ENCODE measurements around the gene AHR. TPM values are rescaled to one million over a fixed set of nuclear protein-coding genes. Genes with fewer than 3 reads are reported as not detected.
A peak's percentile ranks its signal among the peaks of the same experiment; 100 is the strongest.
"Not testable (repeated sequence)": the region's sequence is repeated elsewhere in the genome, so short reads cannot be mapped to it uniquely, and the experiment has no call there.

The AHR gene
- polyA plus RNA-seq, 1 donor from 2014 or later: 5.8 TPM

DNA sequence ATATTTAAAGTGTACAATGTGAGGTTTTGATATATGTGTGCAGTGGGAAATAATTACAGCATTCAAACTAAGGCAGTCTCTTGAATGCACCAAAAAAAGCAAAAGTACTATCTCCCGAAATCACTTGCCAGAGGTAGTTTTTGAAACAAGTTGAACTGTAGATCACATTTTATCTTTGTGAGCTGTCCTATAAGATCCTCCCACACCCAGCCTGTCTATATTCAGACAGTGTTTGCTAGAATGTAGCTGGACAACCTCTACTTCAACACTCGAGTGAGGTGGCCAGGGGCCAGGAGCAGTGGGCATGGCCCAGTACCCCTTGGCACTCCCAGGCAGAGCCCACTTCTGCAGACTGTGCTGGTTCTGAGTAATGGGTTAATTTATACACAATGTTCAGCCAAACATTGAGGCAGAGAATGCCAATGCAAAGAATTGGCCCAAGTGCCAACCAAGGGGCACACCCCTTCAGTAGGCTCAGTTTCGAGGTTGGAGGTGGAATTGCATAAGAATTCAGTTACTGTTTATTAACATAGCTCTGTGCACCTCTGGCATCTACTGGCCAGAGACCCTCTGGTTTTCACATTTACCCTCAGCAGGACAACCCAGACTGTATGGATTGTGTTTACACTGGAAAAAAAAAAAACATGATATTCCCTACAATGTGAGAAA lies 70.5 kb downstream of the AHR start:
- Mint-ChIP-seq H3K27me3 (no peaks in the 10 kb centered on the region), H3K4me1 (peaks cover 0 to 2% (median 0%) of the 10 kb centered on the region in 3 donors), H3K4me3 (no peak overlapping the region), H3K9me3 (no peaks in the 10 kb centered on the region), H3K36me3 (peaks cover 2% of the 10 kb centered on the region), H3K27ac (no peak overlapping the region)

DNA sequence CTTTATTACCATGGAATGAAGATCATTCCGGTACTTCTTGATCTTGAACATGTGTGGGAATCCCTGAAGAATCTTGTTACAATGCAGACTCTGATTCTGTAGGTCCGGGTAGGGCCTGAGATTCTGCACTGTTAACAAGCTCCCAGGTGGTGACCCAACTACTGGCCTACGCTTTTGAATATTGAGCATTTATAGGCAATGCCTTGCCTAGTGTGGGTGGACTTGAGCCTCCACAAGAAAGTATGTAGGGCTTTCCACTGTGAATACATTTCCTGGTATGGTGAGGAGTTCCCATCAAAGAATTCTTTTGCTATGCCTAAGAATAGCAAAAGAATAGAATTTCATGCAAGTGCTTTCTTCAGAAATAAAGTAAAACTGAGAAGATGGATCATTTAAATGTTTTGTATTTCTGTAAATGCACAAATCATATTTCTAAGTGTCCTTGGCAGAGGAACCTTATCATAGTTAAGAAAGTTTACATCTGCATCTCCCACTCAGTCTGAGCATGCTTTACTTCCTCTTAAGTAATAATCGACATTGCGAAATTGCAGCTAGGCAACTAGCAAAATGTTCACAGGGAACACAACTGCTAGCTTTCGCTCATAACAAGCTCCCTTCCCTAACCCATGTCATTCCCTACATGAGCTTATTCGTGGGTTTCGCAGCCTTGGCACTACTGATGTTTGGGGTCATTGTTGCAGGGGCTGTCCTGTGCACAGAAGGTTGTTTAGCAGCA lies 71.4 kb downstream of the AHR start:
- peaks cover 2% of the 10 kb centered on the region for H3K36me3 Mint-ChIP-seq
- H3K27me3 Mint-ChIP-seq: no peaks in the 10 kb centered on the region
- H3K4me1 Mint-ChIP-seq: peaks cover 0 to 2% (median 0%) of the 10 kb centered on the region in 3 donors
- H3K9me3 Mint-ChIP-seq: no peaks in the 10 kb centered on the region
- H3K27ac Mint-ChIP-seq: no peak overlapping the region
- H3K4me3 Mint-ChIP-seq: no peak overlapping the region

DNA sequence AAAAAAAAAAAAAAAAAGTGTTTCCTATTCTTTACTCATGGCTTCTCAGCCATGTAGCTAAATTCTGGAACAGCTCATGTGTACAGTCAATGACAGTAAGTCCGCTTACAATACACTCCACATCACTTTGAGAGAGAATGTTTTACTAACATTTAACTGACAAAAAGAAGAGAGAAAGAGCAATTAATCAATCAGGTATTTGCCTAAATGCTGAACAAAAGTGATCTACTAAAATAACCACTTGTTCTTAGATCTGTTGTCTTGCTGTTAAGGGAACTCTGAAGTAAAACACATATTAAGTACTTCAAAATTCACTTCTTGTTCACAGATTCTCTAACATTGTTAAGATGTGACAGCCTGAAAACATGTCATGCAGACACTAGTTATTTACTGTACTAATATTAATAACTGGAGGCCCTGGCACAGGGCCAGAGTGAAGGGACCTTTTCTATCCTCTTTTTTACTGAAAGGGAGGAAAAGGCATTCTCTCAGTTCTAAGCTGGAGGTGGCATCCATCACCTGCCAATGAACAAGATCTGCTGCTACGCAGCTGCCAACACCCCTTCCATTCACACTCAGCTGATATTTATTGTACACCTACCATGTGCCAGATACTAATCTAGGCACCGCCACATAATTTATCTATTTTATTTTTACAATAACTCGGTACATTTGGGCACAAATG lies 72.6 kb downstream of the AHR start:
- Mint-ChIP-seq H3K27ac (no peak overlapping the region), H3K36me3 (no peaks in the 10 kb centered on the region), H3K4me1 (peaks cover 0 to 2% (median 0%) of the 10 kb centered on the region in 3 donors), H3K4me3 (no peak overlapping the region), H3K9me3 (no peaks in the 10 kb centered on the region), H3K27me3 (no peaks in the 10 kb centered on the region)

DNA sequence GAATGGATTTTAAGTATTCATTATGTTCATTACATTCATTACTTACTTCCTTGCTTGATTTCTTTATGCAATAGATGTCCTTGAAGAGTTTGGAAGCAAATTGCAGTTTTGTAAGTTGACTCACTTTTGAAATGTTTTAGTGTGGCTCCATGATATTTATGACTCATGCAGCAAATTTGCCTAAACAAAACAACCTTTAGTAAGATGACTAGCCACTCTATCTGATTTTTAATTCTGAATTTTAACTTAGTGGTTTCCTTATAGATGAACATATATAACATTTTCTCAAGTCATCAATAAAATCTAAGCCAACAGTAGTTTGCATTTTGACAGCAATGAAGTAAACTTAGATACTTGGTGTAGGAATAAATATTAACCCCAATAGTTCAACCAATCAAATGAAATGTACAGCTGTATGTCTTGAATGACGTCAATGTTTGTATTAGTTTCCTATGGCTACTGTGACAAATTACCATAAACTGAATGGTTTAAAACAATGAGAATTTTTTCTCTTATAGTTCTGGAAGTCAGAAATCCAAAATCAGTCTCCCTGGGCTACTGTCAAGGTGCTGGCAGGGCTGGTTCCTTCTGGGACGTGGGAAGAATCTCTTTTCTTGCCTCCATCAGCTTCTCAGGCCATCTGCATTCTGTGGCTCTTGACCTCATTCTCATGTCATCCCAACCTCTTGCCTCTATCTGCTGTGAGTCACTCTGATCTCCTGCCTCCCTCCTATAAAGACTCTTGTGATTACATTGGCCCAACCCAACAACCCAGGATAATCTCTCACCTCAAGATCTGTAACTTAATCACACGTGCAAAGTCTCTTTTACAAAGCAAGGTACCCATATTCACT lies 73.4 kb downstream of the AHR start:
- Mint-ChIP-seq H3K4me1 (peaks cover 0 to 4% (median 2%) of the 10 kb centered on the region in 3 donors), H3K36me3 (no peaks in the 10 kb centered on the region)

DNA sequence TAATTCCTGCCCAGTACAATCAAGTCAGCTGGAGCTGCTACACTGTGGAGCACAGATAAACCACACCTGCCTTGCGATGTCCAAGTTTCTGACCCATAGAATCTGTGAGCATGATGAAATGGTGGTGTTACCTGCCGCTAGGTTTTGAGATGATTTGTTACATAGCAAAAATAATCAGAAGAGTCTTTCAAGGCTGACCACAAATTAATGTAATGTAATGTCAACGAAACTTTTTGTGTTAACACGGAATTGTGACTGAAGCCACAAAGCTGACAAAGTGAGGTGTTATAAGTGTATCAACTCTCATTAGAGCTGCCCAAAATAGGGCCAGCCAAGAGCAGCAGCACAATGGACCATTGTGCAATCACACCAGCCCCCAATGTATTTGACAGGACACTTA lies 75.7 kb downstream of the AHR start:
- H3K36me3 Mint-ChIP-seq: no peaks in the 10 kb centered on the region
- no peak overlapping the region for H3K27ac Mint-ChIP-seq
- H3K27me3 Mint-ChIP-seq: no peaks in the 10 kb centered on the region
- no peaks in the 10 kb centered on the region for H3K9me3 Mint-ChIP-seq
- no peak overlapping the region for H3K4me3 Mint-ChIP-seq
- H3K4me1 Mint-ChIP-seq: peaks cover 0 to 4% (median 2%) of the 10 kb centered on the region in 3 donors

More for the DNA sequence above, 73.4 kb downstream of the AHR start:
- no peaks in the 10 kb centered on the region for H3K27me3 Mint-ChIP-seq
- no peak overlapping the region for H3K27ac Mint-ChIP-seq
- H3K4me3 Mint-ChIP-seq: no peak overlapping the region
- H3K9me3 Mint-ChIP-seq: no peaks in the 10 kb centered on the region

DNA sequence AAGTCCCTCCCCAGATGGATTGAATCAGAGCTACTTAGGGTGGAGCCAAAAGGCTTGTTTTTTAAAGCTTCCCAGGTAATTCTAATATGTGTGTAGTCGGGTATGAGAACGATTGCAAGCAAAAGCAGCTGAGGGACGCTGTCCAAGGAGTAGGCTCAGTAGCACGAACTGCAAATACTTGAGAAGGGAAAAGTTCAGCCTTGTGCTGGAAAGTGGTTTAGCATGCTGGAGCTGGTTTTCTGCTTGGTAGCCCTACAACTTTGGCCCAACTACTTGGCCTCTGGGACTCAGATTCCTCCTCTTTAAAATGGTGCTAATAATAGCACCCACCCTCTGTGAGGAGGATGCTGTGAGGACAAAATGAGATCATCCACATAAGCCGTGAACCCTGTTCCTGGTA lies 76.2 kb downstream of the AHR start:
- H3K4me3 Mint-ChIP-seq: no peak overlapping the region
- H3K27ac Mint-ChIP-seq: no peak overlapping the region
- H3K36me3 Mint-ChIP-seq: no peaks in the 10 kb centered on the region
- H3K4me1 Mint-ChIP-seq: peaks cover 0 to 4% (median 2%) of the 10 kb centered on the region in 3 donors
- no peaks in the 10 kb centered on the region for H3K27me3 Mint-ChIP-seq
- no peaks in the 10 kb centered on the region for H3K9me3 Mint-ChIP-seq

DNA sequence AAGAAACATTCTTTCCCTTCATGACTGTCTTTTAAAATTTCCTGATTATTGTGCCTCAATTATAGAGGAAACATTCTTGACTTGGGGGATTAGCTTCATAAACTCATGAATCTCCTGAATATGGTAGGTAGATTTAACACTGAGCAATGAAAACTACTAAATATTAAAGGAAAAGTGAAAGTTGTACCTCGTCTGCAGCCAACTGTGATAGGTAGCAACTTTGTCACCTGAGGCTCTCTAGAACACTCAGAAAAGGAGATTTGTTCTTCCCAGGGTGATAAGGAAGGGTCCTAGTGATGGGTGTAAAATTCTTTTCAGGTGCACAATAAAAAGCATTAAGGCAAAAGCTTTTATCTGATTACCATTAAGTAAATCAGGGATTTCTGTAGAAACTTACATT lies 78.1 kb downstream of the AHR start:
- H3K27me3 Mint-ChIP-seq: no peaks in the 10 kb centered on the region
- no peaks in the 10 kb centered on the region for H3K36me3 Mint-ChIP-seq
- no peaks in the 10 kb centered on the region for H3K9me3 Mint-ChIP-seq
- no peak overlapping the region for H3K4me3 Mint-ChIP-seq
- peaks cover 0 to 4% (median 0%) of the 10 kb centered on the region in 3 donors for H3K4me1 Mint-ChIP-seq
- no peak overlapping the region for H3K27ac Mint-ChIP-seq

DNA sequence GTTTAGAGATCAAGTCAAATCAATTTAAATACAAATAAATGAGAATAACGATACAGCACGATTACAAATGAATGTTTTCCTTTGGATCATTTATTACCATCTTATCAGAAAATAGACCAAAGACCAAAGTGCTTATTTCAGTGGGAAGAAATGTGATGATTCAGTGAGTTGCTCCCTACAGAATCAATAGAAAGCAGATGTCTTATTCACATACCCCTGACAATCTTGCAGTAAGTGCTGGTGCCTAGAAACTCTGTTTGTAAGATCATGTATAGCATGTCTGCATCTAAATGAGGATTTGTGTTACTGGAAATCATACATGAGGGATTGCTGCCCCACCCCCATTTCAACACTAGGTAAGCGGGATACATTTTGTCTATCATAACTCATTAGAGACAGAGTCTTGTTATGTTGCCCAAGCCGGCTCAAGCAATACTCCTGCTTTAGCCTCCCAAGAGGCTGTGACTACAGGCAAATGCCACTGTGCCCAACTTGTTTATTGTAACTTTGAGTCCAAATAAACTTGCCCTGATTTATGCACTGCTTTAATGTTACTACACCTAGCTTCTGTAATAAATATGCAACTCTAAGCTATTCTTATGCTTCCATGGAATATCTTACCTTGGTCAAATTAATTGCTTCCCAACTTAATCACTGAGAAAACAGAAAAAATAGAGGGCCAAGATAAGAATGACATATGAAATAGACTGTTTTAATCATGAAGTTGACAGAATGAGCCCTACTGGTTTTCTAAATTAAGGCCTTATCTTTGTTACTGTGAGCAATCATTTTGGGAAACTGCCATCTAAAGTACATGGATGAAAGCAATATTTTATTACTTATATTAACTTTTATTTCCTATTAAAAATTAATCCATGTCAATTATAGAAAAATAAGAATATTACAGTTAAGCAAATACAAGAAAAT lies 82.5 kb downstream of the AHR start:
- H3K27me3 Mint-ChIP-seq: no peaks in the 10 kb centered on the region
- no peak overlapping the region for H3K27ac Mint-ChIP-seq
- H3K4me1 Mint-ChIP-seq: peaks cover 0 to 4% (median 0%) of the 10 kb centered on the region in 3 donors
- H3K4me3 Mint-ChIP-seq: no peak overlapping the region
- no peaks in the 10 kb centered on the region for H3K9me3 Mint-ChIP-seq
- H3K36me3 Mint-ChIP-seq: no peaks in the 10 kb centered on the region

DNA sequence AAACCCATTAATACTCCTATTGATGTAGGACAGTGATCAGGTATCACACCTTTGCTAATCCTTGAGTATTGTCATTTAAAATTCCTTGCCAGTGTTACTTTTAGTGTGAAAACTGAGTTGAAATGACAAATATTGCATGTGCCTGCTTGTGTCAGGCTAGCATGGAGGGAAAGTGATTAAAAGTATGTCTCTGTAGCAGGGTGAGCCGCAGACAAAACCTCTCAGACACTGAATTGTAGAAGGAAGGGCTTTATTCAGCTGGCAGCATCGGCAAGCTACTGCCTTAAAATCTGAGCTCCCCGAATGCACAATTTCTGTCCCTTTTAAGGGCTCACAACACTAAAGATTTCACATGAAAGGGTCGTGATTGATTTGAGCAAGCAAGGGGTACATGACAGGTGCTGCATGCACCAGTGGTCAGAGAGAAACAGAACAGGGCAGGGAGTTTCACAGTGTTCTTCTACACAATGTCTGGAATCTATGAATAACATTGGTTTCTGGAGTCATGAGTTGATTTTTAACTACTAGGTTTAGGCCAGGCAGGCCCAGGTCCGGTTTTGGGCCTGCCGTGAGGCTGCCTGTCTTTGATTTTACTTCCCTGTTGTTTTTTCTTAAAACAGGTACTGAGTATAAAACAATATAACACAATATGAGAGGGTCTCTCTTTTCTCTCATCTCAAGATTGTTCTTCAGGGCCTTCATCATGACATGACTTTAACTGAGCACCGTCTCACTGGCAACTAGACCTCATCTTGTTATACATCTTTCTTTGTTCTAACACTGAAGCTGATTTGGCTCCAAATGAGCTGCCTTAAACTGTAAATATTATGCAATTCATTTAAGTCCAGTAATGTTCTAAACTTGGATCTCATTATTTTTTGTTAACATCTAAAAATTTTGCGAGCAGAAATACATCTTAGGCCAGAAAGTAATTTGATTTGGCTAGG lies 84.2 kb downstream of the AHR start:
- not testable (repeated sequence) for H3K27me3 Mint-ChIP-seq, H3K9me3 Mint-ChIP-seq, H3K4me1 Mint-ChIP-seq, H3K4me3 Mint-ChIP-seq, H3K36me3 Mint-ChIP-seq
- peak overlapping the region in 1 of 3 donors; percentile 12 for H3K27ac Mint-ChIP-seq

DNA sequence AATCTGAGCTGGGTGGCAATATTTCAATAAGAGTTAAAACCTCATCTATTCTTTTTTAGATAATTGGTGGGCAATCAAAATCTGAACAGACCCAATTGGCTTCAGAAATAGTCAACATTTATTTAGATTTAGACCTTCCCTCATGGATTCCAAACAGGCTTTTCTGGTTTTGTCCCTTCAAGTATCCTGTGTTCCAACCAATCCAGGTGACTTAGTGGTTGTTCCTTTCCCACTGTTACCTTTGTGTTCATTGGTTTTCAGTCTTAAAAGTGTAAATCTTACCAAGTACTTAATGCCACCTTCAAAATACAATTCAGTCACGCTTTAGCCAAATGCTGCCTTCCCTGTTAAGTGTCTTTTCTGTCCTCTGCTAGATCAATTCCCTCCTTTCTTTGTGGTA lies 85.9 kb downstream of the AHR start:
- H3K36me3 Mint-ChIP-seq: no peaks in the 10 kb centered on the region

DNA sequence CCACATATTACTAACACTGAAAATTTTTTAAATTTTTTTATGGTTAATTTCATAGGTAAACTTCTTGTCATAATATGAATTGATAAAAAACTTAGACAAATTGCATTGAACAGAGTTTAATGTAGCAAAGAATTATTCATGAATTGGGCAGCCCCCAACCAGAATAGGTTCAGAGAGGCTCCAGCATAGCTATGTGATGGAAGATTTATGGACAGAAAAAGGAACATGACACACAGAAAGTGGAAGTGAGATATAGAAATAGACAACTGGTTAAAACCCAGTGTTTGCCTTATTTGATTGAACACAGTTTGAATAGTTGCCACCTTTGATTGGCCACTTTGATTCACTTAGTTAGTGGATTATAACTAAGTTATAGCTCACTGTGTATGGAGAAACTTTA lies 87.2 kb downstream of the AHR start:
- no peaks in the 10 kb centered on the region for H3K36me3 Mint-ChIP-seq
- H3K4me1 Mint-ChIP-seq: no peaks in the 10 kb centered on the region
- no peaks in the 10 kb centered on the region for H3K27me3 Mint-ChIP-seq
- H3K27ac Mint-ChIP-seq: no peak overlapping the region
- H3K4me3 Mint-ChIP-seq: no peak overlapping the region
- no peaks in the 10 kb centered on the region for H3K9me3 Mint-ChIP-seq

More for the DNA sequence above, 85.9 kb downstream of the AHR start:
- no peak overlapping the region for H3K4me3 Mint-ChIP-seq
- H3K9me3 Mint-ChIP-seq: no peaks in the 10 kb centered on the region
- no peaks in the 10 kb centered on the region for H3K27me3 Mint-ChIP-seq
- H3K27ac Mint-ChIP-seq: no peak overlapping the region
- H3K4me1 Mint-ChIP-seq: no peaks in the 10 kb centered on the region

DNA sequence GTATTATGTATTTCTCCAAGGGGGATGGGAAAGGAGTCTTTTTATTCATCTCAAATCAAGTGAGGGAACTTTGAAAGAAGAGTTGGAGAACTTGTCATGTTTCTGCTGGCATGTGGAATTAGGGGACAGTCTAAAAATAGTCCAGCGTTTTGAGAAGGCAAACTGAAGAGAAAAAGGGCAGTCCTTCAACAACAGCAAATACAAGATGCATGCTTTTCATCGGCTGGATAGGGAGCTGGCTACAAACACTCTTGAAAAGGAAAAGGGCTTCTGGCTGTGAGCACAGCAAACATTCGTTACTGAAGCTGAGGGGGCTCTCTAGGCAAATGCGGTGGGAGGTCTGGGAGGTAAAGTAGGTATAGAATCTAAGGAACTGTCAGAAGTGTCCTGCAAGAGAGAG lies 91.9 kb downstream of the AHR start:
- peaks cover 4 to 15% (median 8%) of the 10 kb centered on the region in 3 donors for H3K9me3 Mint-ChIP-seq

DNA sequence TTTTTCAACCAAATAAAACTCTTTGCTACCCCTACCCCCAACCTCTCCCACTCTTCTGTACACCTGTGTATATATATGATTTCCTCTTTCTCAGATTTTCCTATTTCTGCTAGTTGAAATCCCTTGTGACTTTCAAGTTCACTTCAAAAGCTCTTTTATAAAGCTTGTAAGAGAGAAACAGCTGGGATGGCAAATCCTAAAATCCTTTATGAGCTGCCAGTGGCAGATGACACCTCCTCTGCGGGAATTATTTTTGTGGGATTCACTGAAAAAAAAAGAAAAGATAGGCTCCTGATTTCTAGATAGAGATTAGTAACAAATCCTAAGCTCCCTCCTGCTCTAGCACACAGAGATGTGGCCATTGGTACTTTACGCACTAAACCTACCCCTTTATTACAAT lies 92.9 kb downstream of the AHR start:
- no peaks in the 10 kb centered on the region for H3K4me1 Mint-ChIP-seq
- no peak overlapping the region for H3K27ac Mint-ChIP-seq
- H3K27me3 Mint-ChIP-seq: no peaks in the 10 kb centered on the region
- H3K36me3 Mint-ChIP-seq: no peaks in the 10 kb centered on the region
- peaks cover 4 to 15% (median 8%) of the 10 kb centered on the region in 3 donors for H3K9me3 Mint-ChIP-seq
- no peak overlapping the region for H3K4me3 Mint-ChIP-seq

More for the DNA sequence above, 91.9 kb downstream of the AHR start:
- Mint-ChIP-seq H3K4me3 (no peak overlapping the region), H3K36me3 (no peaks in the 10 kb centered on the region), H3K27me3 (no peaks in the 10 kb centered on the region), H3K4me1 (no peaks in the 10 kb centered on the region), H3K27ac (no peak overlapping the region)
